ENCODE data around the gene CBFA2T3. TPM values are rescaled to one million over a fixed set of nuclear protein-coding genes. Genes with fewer than 3 reads are reported as not detected.

CBFA2T3 gene
- total RNA-seq, 4 donors from 2014 or later, result 0.78 to 5.0 (median 2.8) TPM

- H3K27me3 ChIP-seq, result peaks cover 0 to 65% of the 10 kb centered on the region in 2 donors
- no peak overlapping the region for H3K27ac ChIP-seq
- TF ChIP-seq CTCF (IDR thresholded peaks at IDR 0.05) (no peak), EP300 (IDR thresholded peaks at IDR 0.05) (no peak), POLR2A (IDR thresholded peaks at IDR 0.05) (no peak)
- no peak for DNase-seq (ENCODE audit: low spot score in 2 of 2)
- peaks cover 0 to 2% (median 0%) of the 10 kb centered on the region in 4 donors for H3K9me3 ChIP-seq
- WGBS, 2 donors, result 58 to 65% methylated on average over 9 to 19 of the region's 19 CpGs
- no peaks in the 10 kb centered on the region for H3K36me3 ChIP-seq
- H3K4me3 ChIP-seq, result no peak overlapping the region
- peaks cover 0 to 5% (median 2%) of the 10 kb centered on the region in 4 donors for H3K4me1 ChIP-seq
Measured at GRCh38 chr16:88991813-88992350, 14.9 kb upstream of the CBFA2T3 start.

DNA sequence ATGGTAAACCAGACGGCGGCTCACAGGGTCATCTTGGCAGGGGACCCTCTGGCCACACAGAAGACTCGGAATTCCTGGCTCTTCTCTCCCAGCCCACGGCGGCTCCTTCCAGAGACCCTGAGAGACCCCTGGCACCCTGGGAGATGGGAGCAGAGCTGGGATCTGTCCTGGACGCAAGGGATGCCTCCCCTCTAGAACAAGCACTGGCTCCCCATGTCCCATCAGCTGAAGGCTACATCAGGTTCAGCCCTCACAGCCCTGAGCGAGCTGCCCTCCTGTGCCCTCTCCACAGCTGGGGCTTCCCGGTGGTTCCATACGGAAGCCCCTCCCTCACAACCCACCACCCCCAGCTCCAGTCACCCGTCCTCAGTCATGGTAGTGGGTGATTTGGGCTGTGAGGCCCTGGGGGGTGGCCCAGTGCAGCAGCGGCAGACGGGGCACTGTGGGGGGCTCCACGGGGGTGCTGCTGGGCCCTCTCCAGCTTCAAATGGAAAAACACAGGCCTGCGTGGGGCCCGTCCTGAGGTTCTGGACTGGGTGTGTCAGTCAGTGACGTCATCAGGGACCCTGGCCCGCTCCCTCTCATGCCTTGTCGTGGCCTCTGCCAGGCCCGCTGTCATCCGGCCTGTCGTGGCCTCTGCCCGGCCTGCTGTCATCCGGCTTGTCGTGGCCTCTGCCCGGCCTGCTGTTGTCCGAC lies 13.0 kb upstream of the CBFA2T3 start:
- H3K27ac ChIP-seq, result no peak overlapping the region
- TF ChIP-seq CTCF (IDR thresholded peaks at IDR 0.05) (no peak), POLR2A (IDR thresholded peaks at IDR 0.05) (no peak)
- peaks cover 0 to 5% (median 2%) of the 10 kb centered on the region in 4 donors for H3K4me1 ChIP-seq
- peaks cover 0 to 57% of the 10 kb centered on the region in 2 donors for H3K27me3 ChIP-seq
- 83 to 86% methylated on average over 24 to 26 of the region's 26 CpGs for WGBS, 2 donors
- no peak for DNase-seq (ENCODE audit: low spot score in 2 of 2)
- no peak overlapping the region for H3K4me3 ChIP-seq
- H3K36me3 ChIP-seq, result no peaks in the 10 kb centered on the region
- no peaks in the 10 kb centered on the region for H3K9me3 ChIP-seq

- Histone ChIP-seq H3K27ac (no peak overlapping the region), H3K4me1 (peaks cover 0 to 5% (median 2%) of the 10 kb centered on the region in 4 donors), H3K27me3 (peaks cover 0 to 49% of the 10 kb centered on the region in 2 donors), H3K4me3 (no peak overlapping the region), H3K9me3 (no peaks in the 10 kb centered on the region), H3K36me3 (no peaks in the 10 kb centered on the region)
- WGBS, 2 donors, result 70 to 74% methylated on average over 26 to 40 of the region's 44 CpGs
- TF ChIP-seq POLR2A (IDR thresholded peaks at IDR 0.05) (no peak), EP300 (IDR thresholded peaks at IDR 0.05) (no peak), CTCF (IDR thresholded peaks at IDR 0.05) (no peak)
- DNase-seq (ENCODE audit: low spot score in 2 of 2), result no peak
Measured at GRCh38 chr16:88988980-88989811, 12.2 kb upstream of the CBFA2T3 start.

GRCh38 chr16:88985521-88985920 lies 8.5 kb upstream of the CBFA2T3 start:
- WGBS, 2 donors, result 75 to 79% methylated on average over 6 to 13 of the region's 13 CpGs
- H3K4me1 ChIP-seq, result no peaks in the 10 kb centered on the region
- no peak overlapping the region for H3K4me3 ChIP-seq
- H3K36me3 ChIP-seq, result no peaks in the 10 kb centered on the region
- H3K27ac ChIP-seq, result no peak overlapping the region
- no peak for DNase-seq (ENCODE audit: low spot score in 2 of 2)
- TF ChIP-seq CTCF (IDR thresholded peaks at IDR 0.05) (no peak), POLR2A (IDR thresholded peaks at IDR 0.05) (no peak), EP300 (IDR thresholded peaks at IDR 0.05) (no peak)
- no peaks in the 10 kb centered on the region for H3K9me3 ChIP-seq
- H3K27me3 ChIP-seq, result peaks cover 0 to 37% of the 10 kb centered on the region in 2 donors

Data from tibial nerve (tissue), 4 donors.